Measurements from ENCODE around the gene DCAF6.

The DCAF6 gene

DNA sequence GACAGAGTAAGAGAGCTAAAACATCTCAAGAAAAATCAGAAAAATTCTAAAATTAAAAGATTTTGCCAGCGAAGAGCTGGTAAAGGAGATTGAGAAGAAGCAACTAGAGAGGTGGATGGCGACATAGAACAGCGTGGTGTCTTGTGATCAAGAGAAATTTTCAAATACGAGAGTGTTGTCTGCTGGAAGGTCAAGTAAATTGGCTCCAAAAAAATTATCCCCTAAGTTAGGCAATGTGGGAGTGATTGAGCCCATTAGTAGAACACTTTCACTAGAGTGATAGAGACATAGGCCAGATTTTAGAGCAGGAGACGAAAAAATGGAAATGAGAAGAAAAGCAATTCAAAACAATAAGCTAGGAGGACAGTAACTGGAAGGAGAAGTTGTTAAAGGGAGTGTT is 94.7 kb downstream of the DCAF6 start:
- H3K4me1 ChIP-seq (ENCODE audit: low read length), result peaks cover 16% of the 10 kb centered on the region
- no peak overlapping the region for H3K9ac ChIP-seq (ENCODE audit: low read length)
- no peak overlapping the region for H3K4me3 ChIP-seq (ENCODE audit: low read length)
- peaks cover 4% of the 10 kb centered on the region for H3K36me3 ChIP-seq (replicated peaks; ENCODE audit: low read depth, low read length)
- H3K27ac ChIP-seq (ENCODE audit: low read length), result no peak overlapping the region
- TF ChIP-seq EZH2phosphoT487 (IDR thresholded peaks at IDR 0.05; ENCODE audit: low read depth), result no peak
- TF ChIP-seq, protein P1, sequence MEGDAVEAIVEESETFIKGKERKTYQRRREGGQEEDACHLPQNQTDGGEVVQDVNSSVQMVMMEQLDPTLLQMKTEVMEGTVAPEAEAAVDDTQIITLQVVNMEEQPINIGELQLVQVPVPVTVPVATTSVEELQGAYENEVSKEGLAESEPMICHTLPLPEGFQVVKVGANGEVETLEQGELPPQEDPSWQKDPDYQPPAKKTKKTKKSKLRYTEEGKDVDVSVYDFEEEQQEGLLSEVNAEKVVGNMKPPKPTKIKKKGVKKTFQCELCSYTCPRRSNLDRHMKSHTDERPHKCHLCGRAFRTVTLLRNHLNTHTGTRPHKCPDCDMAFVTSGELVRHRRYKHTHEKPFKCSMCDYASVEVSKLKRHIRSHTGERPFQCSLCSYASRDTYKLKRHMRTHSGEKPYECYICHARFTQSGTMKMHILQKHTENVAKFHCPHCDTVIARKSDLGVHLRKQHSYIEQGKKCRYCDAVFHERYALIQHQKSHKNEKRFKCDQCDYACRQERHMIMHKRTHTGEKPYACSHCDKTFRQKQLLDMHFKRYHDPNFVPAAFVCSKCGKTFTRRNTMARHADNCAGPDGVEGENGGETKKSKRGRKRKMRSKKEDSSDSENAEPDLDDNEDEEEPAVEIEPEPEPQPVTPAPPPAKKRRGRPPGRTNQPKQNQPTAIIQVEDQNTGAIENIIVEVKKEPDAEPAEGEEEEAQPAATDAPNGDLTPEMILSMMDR (IDR thresholded peaks at IDR 0.05; ENCODE audit: low read depth, low read length), result no peak
- peak overlapping the region; percentile 46 for H3K4me2 ChIP-seq (ENCODE audit: low read length)
- H3K9me3 ChIP-seq (ENCODE audit: insufficient read depth, low read length), result no peaks in the 10 kb centered on the region
- H3K27me3 ChIP-seq (ENCODE audit: low read depth, low read length), result no peaks in the 10 kb centered on the region
- 0 out of 2 replicates have a peak, but pooled peaks cover 5% of the 10 kb centered on the region for H4K20me1 ChIP-seq (ENCODE audit: insufficient read depth, low read length)
- H3K79me2 ChIP-seq (ENCODE audit: low read length), result no peaks in the 10 kb centered on the region
- no peak overlapping the region for H2AFZ ChIP-seq (ENCODE audit: low read depth, low read length)

- H3K4me2 ChIP-seq (ENCODE audit: low read length), result peak overlapping the region; percentile 46
- TF ChIP-seq EZH2phosphoT487 (IDR thresholded peaks at IDR 0.05; ENCODE audit: low read depth), result no peak
- TF ChIP-seq, protein P1 (IDR thresholded peaks at IDR 0.05; ENCODE audit: low read depth, low read length), result no peak
- H4K20me1 ChIP-seq (ENCODE audit: insufficient read depth, low read length), result 0 out of 2 replicates have a peak, but pooled peaks cover 5% of the 10 kb centered on the region
- H3K27ac ChIP-seq (ENCODE audit: low read length), result peak overlapping the region; percentile 30
- H3K79me2 ChIP-seq (ENCODE audit: low read length), result no peaks in the 10 kb centered on the region
- H2AFZ ChIP-seq (ENCODE audit: low read depth, low read length), result no peak overlapping the region
- H3K9ac ChIP-seq (ENCODE audit: low read length), result no peak overlapping the region
- no peaks in the 10 kb centered on the region for H3K9me3 ChIP-seq (ENCODE audit: insufficient read depth, low read length)
- peaks cover 16% of the 10 kb centered on the region for H3K4me1 ChIP-seq (ENCODE audit: low read length)
- H3K36me3 ChIP-seq (replicated peaks; ENCODE audit: low read depth, low read length), result peaks cover 4% of the 10 kb centered on the region
- H3K4me3 ChIP-seq (ENCODE audit: low read length), result peak overlapping the region; percentile 8
- H3K27me3 ChIP-seq (ENCODE audit: low read depth, low read length), result no peaks in the 10 kb centered on the region
These were observed 95.1 kb downstream of the DCAF6 start for GRCh38 chr1:168031627-168032026.

- Histone ChIP-seq H4K20me1 (ENCODE audit: insufficient read depth, low read length) (0 out of 2 replicates have a peak, but pooled peaks cover 5% of the 10 kb centered on the region), H3K9me3 (ENCODE audit: insufficient read depth, low read length) (no peaks in the 10 kb centered on the region), H3K36me3 (replicated peaks; ENCODE audit: low read depth, low read length) (peaks cover 4% of the 10 kb centered on the region), H3K27ac (ENCODE audit: low read length) (peak overlapping the region; percentile 30), H3K79me2 (ENCODE audit: low read length) (no peaks in the 10 kb centered on the region), H3K4me2 (ENCODE audit: low read length) (peak overlapping the region; percentile 46), H3K4me1 (ENCODE audit: low read length) (peaks cover 16% of the 10 kb centered on the region), H3K27me3 (ENCODE audit: low read depth, low read length) (no peaks in the 10 kb centered on the region), H3K4me3 (ENCODE audit: low read length) (peak overlapping the region; percentile 8), H2AFZ (ENCODE audit: low read depth, low read length) (no peak overlapping the region), H3K9ac (ENCODE audit: low read length) (no peak overlapping the region)
- TF ChIP-seq, protein P1 (IDR thresholded peaks at IDR 0.05; ENCODE audit: low read depth, low read length), result no peak
- no peak for TF ChIP-seq EZH2phosphoT487 (IDR thresholded peaks at IDR 0.05; ENCODE audit: low read depth)
These were observed 95.5 kb downstream of the DCAF6 start for GRCh38 chr1:168032029-168032428.

DNA sequence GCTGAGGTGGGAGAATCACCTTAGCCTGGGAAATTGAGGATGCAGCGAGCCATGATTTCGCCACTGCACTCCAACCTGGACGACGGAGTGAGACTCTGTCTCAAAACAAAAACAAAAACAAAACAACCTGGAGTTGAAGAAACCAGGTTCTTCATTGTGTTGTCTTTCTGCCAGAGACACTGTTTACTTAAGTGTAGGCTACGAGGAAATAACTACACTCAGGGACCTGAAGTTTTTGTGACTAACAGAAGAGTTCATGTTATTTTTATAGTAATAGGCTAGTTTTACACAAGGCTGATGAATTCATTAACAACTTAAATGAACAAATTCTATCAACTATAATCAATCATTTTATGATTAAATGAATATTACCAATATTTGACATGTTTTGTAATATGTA is 98.9 kb downstream of the DCAF6 start:
- H4K20me1 ChIP-seq (ENCODE audit: insufficient read depth, low read length), result 0 out of 2 replicates have a peak, but pooled peaks cover 5% of the 10 kb centered on the region
- H3K4me3 ChIP-seq (ENCODE audit: low read length), result no peak overlapping the region
- peaks cover 4% of the 10 kb centered on the region for H3K36me3 ChIP-seq (replicated peaks; ENCODE audit: low read depth, low read length)
- no peaks in the 10 kb centered on the region for H3K9me3 ChIP-seq (ENCODE audit: insufficient read depth, low read length)
- TF ChIP-seq, protein P1 (IDR thresholded peaks at IDR 0.05; ENCODE audit: low read depth, low read length), result no peak
- no peak for TF ChIP-seq EZH2phosphoT487 (IDR thresholded peaks at IDR 0.05; ENCODE audit: low read depth)
- H3K9ac ChIP-seq (ENCODE audit: low read length), result no peak overlapping the region
- H3K27ac ChIP-seq (ENCODE audit: low read length), result no peak overlapping the region
- no peaks in the 10 kb centered on the region for H3K79me2 ChIP-seq (ENCODE audit: low read length)
- no peak overlapping the region for H2AFZ ChIP-seq (ENCODE audit: low read depth, low read length)
- no peak overlapping the region for H3K4me2 ChIP-seq (ENCODE audit: low read length)
- H3K27me3 ChIP-seq (ENCODE audit: low read depth, low read length), result no peaks in the 10 kb centered on the region
- peaks cover 16% of the 10 kb centered on the region for H3K4me1 ChIP-seq (ENCODE audit: low read length)
